HG03432 (cell line): ENCODE measurements around the gene FOXD4L5.
"Not testable (repeated sequence)": the region's sequence is repeated elsewhere in the genome, so short reads cannot be mapped to it uniquely, and the experiment has no call there.

ENCODE experiments used
- ATAC-seq: cut with Tn5 transposase; IDR thresholded peaks from one replicate; pipeline ENCODE4 v1.9.1; 2021; ENCODE audit warnings: mild to moderate bottlenecking, moderate library complexity; ENCODE audit not compliant: unreplicated experiment

Gene FOXD4L5

GRCh38 chr9:65285109-65285508 is at the start of gene FOXD4L5:
Gene FOXD4L5, minus strand, starts transcription at chr9:65285209. Its CDS starts 832 bp downstream, at chr9:65284377.
- ATAC-seq: not testable (repeated sequence)

- not testable (repeated sequence) for ATAC-seq
Observed at GRCh38 chr9:65283943-65284342, 1.1 kb downstream of the FOXD4L5 start.

GRCh38 chr9:65282976-65283375 is 2.0 kb downstream of the FOXD4L5 start:
- not testable (repeated sequence) for ATAC-seq
